HG02884 (cell line): Measurements from ENCODE around the gene DNAH6.
A peak's percentile ranks its signal among the peaks of the same experiment; 100 is the strongest.
"Not testable (repeated sequence)": the region's sequence is repeated elsewhere in the genome, so short reads cannot be mapped to it uniquely, and the experiment has no call there.

Experiments
- ATAC-seq: cut with Tn5 transposase; IDR thresholded peaks from one replicate; pipeline ENCODE4 v1.9.1; 2021; ENCODE audit warnings: mild to moderate bottlenecking, moderate library complexity; ENCODE audit not compliant: unreplicated experiment

Gene DNAH6

GRCh38 chr2:84496386-84496785 lies 19.9 kb upstream of the DNAH6 start:
- ATAC-seq = no peak

- ATAC-seq = no peak
These were observed 19.0 kb upstream of the DNAH6 start for GRCh38 chr2:84497285-84497684.

- ATAC-seq = no peak
These were observed 18.0 kb upstream of the DNAH6 start for GRCh38 chr2:84498150-84498799.

GRCh38 chr2:84511024-84511423 lies 5.3 kb upstream of the DNAH6 start:
- not testable (repeated sequence) for ATAC-seq

GRCh38 chr2:84515788-84516187 lies 510 bp upstream of the DNAH6 start:
- ATAC-seq = no peak

GRCh38 chr2:84519332-84519957 lies 3.1 kb downstream of the DNAH6 start:
- peak; percentile 46 for ATAC-seq

GRCh38 chr2:84526562-84526961 lies 10.3 kb downstream of the DNAH6 start:
- ATAC-seq = no peak

GRCh38 chr2:84527137-84528129 lies 11.1 kb downstream of the DNAH6 start:
- no peak for ATAC-seq

GRCh38 chr2:84532291-84532690 lies 16.0 kb downstream of the DNAH6 start:
- no peak for ATAC-seq

- ATAC-seq = no peak
These were observed 17.9 kb downstream of the DNAH6 start for GRCh38 chr2:84534225-84534624.

GRCh38 chr2:84537251-84537650 lies 21.0 kb downstream of the DNAH6 start:
- ATAC-seq = no peak

- ATAC-seq = no peak
These were observed 23.4 kb downstream of the DNAH6 start for GRCh38 chr2:84539729-84540128.

GRCh38 chr2:84545005-84545404 lies 28.7 kb downstream of the DNAH6 start:
- no peak for ATAC-seq

- ATAC-seq = no peak
These were observed 30.3 kb downstream of the DNAH6 start for GRCh38 chr2:84546551-84546950.

GRCh38 chr2:84548303-84548702 lies 32.0 kb downstream of the DNAH6 start:
- ATAC-seq = no peak

GRCh38 chr2:84550916-84551315 lies 34.6 kb downstream of the DNAH6 start:
- no peak for ATAC-seq

- ATAC-seq = not testable (repeated sequence)
These were observed 35.2 kb downstream of the DNAH6 start for GRCh38 chr2:84551526-84551925.

GRCh38 chr2:84556190-84556589 lies 39.9 kb downstream of the DNAH6 start:
- ATAC-seq = peak; percentile 98

GRCh38 chr2:84559838-84560237 lies 43.5 kb downstream of the DNAH6 start:
- no peak for ATAC-seq

- no peak for ATAC-seq
These were observed 63.4 kb downstream of the DNAH6 start for GRCh38 chr2:84579661-84580060.

GRCh38 chr2:84603911-84604310 lies 87.6 kb downstream of the DNAH6 start:
- ATAC-seq = no peak

GRCh38 chr2:84613082-84613481 lies 96.8 kb downstream of the DNAH6 start:
- ATAC-seq = no peak
